WTC11 (cell line): ENCODE results near the gene MARS2. TPM values are rescaled to one million over a fixed set of nuclear protein-coding genes. Genes with fewer than 3 reads are reported as not detected.

Experiments
- NFYB ChIP-seq: sonication (generic); formaldehyde crosslinking; conservative IDR thresholded peaks from 2 replicates; pipeline ENCODE4 v1.8.0; 2022; ENCODE audit warnings: low read depth, missing genetic modification reagents
- total RNA-seq: library from RNA; stranded (reverse); gene quantifications from 3 replicates; pipeline ENCODE4 v1.2.3, GENCODE V29; 2021

The MARS2 gene
- total RNA-seq, 1 experiment from 2014 or later: 32.2 TPM

DNA sequence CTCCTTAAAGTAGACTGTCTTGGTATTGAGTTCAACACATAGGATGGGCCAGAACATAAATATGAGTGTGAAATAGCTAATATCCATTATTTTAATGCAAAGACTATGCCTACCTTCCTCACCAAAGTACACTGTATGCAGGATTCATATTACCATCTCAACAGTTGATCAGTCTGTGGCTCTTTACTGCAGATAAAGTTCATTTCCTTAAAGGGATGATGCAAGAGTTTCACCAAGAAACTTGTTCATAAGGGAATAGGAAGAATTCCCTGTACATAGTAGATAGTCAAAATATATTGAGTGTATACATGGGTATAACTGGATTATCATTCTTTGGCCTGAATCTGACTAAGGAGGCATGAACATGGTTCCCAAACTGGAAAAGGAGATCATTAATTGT, 35.0 kb downstream of the MARS2 start (continued):
- TF ChIP-seq NFYB (CRISPR knock-in tag): no peak

Other genes with a start within 250 kb of the MARS2 start
- 995 to 1,024 TPM (median 1,000 TPM) in 3 replicates for gene HSPD1, start 205.5 kb upstream of the MARS2 start, total RNA-seq
- 333 to 372 TPM (median 366 TPM) in 3 replicates for gene HSPE1, start 205.0 kb upstream of the MARS2 start, total RNA-seq
- 40.8 to 55.7 TPM (median 47.8 TPM) in 3 replicates for gene MOB4, start 189.3 kb upstream of the MARS2 start, total RNA-seq
- 1.1 to 1.9 TPM (median 1.5 TPM) in 3 replicates for gene RFTN2, start 29.8 kb upstream of the MARS2 start, total RNA-seq
- gene BOLL, start 80.0 kb downstream of the MARS2 start, total RNA-seq: 0.13 to 0.14 TPM in 2 of 3 replicates, not detected in the other
- gene PLCL1, start 99.2 kb downstream of the MARS2 start, total RNA-seq: 0.05 to 0.11 TPM (median 0.07 TPM) in 3 replicates